H1 (cell line): ENCODE data around the gene HP1BP3. TPM values are rescaled to one million over a fixed set of nuclear protein-coding genes. Genes with fewer than 3 reads are reported as not detected.

Experiments used
- CTCF ChIA-PET: fragments of 300-600 bp; sonication (Branson Sonifier 250); formaldehyde crosslinking; loops from one replicate; lab custom pipeline; 2021; ENCODE audit not compliant: partially characterized antibody; lab: Charles Lee
- POLR2A ChIA-PET: fragments of 300-600 bp; sonication (Branson Sonifier 250); formaldehyde crosslinking; loops from one replicate; lab custom pipeline; 2021; ENCODE audit warnings: inconsistent platforms; ENCODE audit not compliant: partially characterized antibody; lab: Charles Lee
- DNase-seq, 2 experiments: peaks; one replicate each; pipeline versions ENCODE4 v3.0.0 to v3.0.0-alpha.2; 2010 to 2022; ENCODE audit warnings: low spot score in 2 of 2, low read depth in 1 of 2, mixed read lengths in 1 of 2
- FAIRE-seq: peaks from 2 replicates; lab custom pipeline; 2011; peaks lifted over from hg19 to GRCh38; lab: Jason Lieb, UNC
- H2AFZ ChIP-seq: 2 replicates; pipeline ENCODE4 v1.8.1; 2012; ENCODE audit warnings: low read length, inconsistent platforms
- H2AK5ac ChIP-seq: 2 replicates; pipeline ENCODE4 v1.6.1; 2013; ENCODE audit warnings: low read depth, low read length
- H2BK120ac ChIP-seq: replicated peaks from 2 replicates; pipeline ENCODE3; 2013; ENCODE audit warnings: low read depth, low read length, inconsistent platforms
- H2BK12ac ChIP-seq: 2 replicates; pipeline ENCODE4 v1.6.1; 2013; ENCODE audit warnings: low read depth, low read length
- H2BK15ac ChIP-seq: 2 replicates; pipeline ENCODE4 v1.6.1; 2013; ENCODE audit warnings: low read length
- H2BK20ac ChIP-seq: 2 replicates; pipeline ENCODE4 v1.6.1; 2013; ENCODE audit warnings: low read length
- H2BK5ac ChIP-seq: 2 replicates; pipeline ENCODE4 v1.6.1; 2013; ENCODE audit warnings: low read depth, low read length
- H3K14ac ChIP-seq: 2 replicates; pipeline ENCODE4 v1.6.1; 2013; ENCODE audit warnings: inconsistent platforms; ENCODE audit not compliant: insufficient read length
- H3K18ac ChIP-seq: 2 replicates; pipeline ENCODE4 v1.6.1; 2013; ENCODE audit warnings: low read length; ENCODE audit errors: extremely low read depth
- H3K23ac ChIP-seq: 2 replicates; pipeline ENCODE4 v1.6.1; 2013; ENCODE audit warnings: inconsistent platforms; ENCODE audit not compliant: insufficient read length
- H3K23me2 ChIP-seq: 2 replicates; pipeline ENCODE4 v1.6.1; 2013; ENCODE audit warnings: low read depth, low read length
- H3K27ac ChIP-seq: 2 replicates; pipeline ENCODE4 v1.6.1; 2011; ENCODE audit warnings: low read depth, low read length, inconsistent platforms
- H3K27me3 ChIP-seq, 4 experiments: replicated peaks in 1 of 4; 1 replicate in 1 of 4; 2 replicates in 3 of 4; pipeline versions ENCODE4 v1.6.1 to v1.8.1; 2011 to 2013; ENCODE audit warnings: low read length in 3 of 4, mild to moderate bottlenecking in 3 of 4, inconsistent platforms in 2 of 4, mixed read lengths in 2 of 4, moderate library complexity in 1 of 4; ENCODE audit not compliant: control insufficient read depth in 3 of 4, insufficient read depth in 3 of 4; ENCODE audit errors: extremely low read depth in 1 of 4
- H3K36me3 ChIP-seq, 4 experiments: 2 replicates each; pipeline versions ENCODE4 v1.6.1 to v1.8.1; 2011 to 2013; ENCODE audit warnings: mild to moderate bottlenecking in 4 of 4, low read length in 3 of 4, moderate library complexity in 2 of 4, control low read depth in 1 of 4, inconsistent platforms in 1 of 4; ENCODE audit not compliant: insufficient read depth in 4 of 4, control insufficient read depth in 2 of 4
- H3K4ac ChIP-seq: replicated peaks from 2 replicates; pipeline ENCODE3; 2013; ENCODE audit warnings: low read length, low read depth, mixed read lengths, inconsistent platforms; ENCODE audit not compliant: insufficient read length
- H3K4me1 ChIP-seq, 4 experiments: replicated peaks in 1 of 4; 1 replicate in 1 of 4; 2 replicates in 3 of 4; pipeline versions ENCODE4 v1.6.1 to v1.8.1; 2011 to 2013; ENCODE audit warnings: low read length in 3 of 4, inconsistent platforms in 2 of 4, mixed read lengths in 1 of 4; ENCODE audit not compliant: insufficient read depth in 4 of 4, control insufficient read depth in 3 of 4
- H3K4me2 ChIP-seq, 2 experiments: 2 replicates each; pipeline versions ENCODE4 v1.6.1 to v1.8.1; 2011 to 2013; ENCODE audit warnings: low read depth in 2 of 2, low read length in 2 of 2, control low read depth in 1 of 2, inconsistent platforms in 1 of 2, mild to moderate bottlenecking in 1 of 2; ENCODE audit not compliant: insufficient read depth in 1 of 2
- H3K4me3 ChIP-seq, 4 experiments: fragments of 200-600, 300-600 bp in 1 of 4; sonication (generic), shearing (Covaris generic), sonication (Bioruptor Twin) in 1 of 4; 2 replicates each; pipeline versions ENCODE4 v1.5.1 to v1.8.1; 2011 to 2016; ENCODE audit warnings: low read length in 4 of 4, low read depth in 3 of 4, control low read depth in 2 of 4, inconsistent platforms in 2 of 4, mild to moderate bottlenecking in 2 of 4, mixed read lengths in 1 of 4, moderate library complexity in 1 of 4; ENCODE audit not compliant: insufficient read depth in 2 of 4; ENCODE audit errors: extremely low read depth in 1 of 4
- H3K56ac ChIP-seq: replicated peaks from 2 replicates; pipeline ENCODE3; 2013; ENCODE audit warnings: low read depth, mild to moderate bottlenecking, mixed read lengths, low read length, inconsistent platforms; ENCODE audit not compliant: insufficient read length
- H3K79me1 ChIP-seq: 2 replicates; pipeline ENCODE4 v1.6.1; 2013; ENCODE audit warnings: low read depth, low read length, control low read depth
- H3K79me2 ChIP-seq, 2 experiments: 2 replicates each; pipeline versions ENCODE4 v1.6.1 to v1.8.1; 2012 to 2013; ENCODE audit warnings: low read length in 2 of 2, mild to moderate bottlenecking in 2 of 2, inconsistent platforms in 1 of 2; ENCODE audit not compliant: insufficient read depth in 2 of 2, control insufficient read depth in 1 of 2
- H3K9ac ChIP-seq, 4 experiments: replicated peaks in 1 of 4; 1 replicate in 1 of 4; 2 replicates in 3 of 4; pipeline versions ENCODE4 v1.6.1 to v1.8.1; 2011 to 2013; ENCODE audit warnings: low read depth in 3 of 4, low read length in 3 of 4, control low read depth in 2 of 4, mild to moderate bottlenecking in 2 of 4, moderate library complexity in 2 of 4, inconsistent platforms in 1 of 4; ENCODE audit errors: extremely low read depth in 1 of 4
- H3K9me3 ChIP-seq, 2 experiments: 2 replicates each; pipeline versions ENCODE4 v1.6.1 to v1.8.1; 2012 to 2013; ENCODE audit warnings: mild to moderate bottlenecking in 2 of 2, moderate library complexity in 2 of 2, control low read depth in 1 of 2, inconsistent platforms in 1 of 2, low read depth in 1 of 2, low read length in 1 of 2, mixed read lengths in 1 of 2; ENCODE audit not compliant: insufficient read depth in 2 of 2
- H4K20me1 ChIP-seq, 2 experiments: replicated peaks in 1 of 2; 2 replicates each; pipeline versions ENCODE3 to v1.8.1; 2011 to 2013; ENCODE audit warnings: inconsistent platforms in 2 of 2, low read length in 2 of 2, mild to moderate bottlenecking in 1 of 2; ENCODE audit not compliant: insufficient read depth in 2 of 2, control insufficient read depth in 1 of 2
- H4K5ac ChIP-seq: 2 replicates; pipeline ENCODE4 v1.6.1; 2013; ENCODE audit warnings: low read length, low read depth, mixed read lengths, inconsistent platforms; ENCODE audit not compliant: insufficient read length
- H4K8ac ChIP-seq: 2 replicates; pipeline ENCODE4 v1.8.0; 2013; ENCODE audit warnings: mild to moderate bottlenecking, moderate library complexity, low read length, inconsistent platforms; ENCODE audit not compliant: insufficient read depth; ENCODE audit errors: extremely low read depth
- H4K91ac ChIP-seq: replicated peaks from 2 replicates; pipeline ENCODE3; 2013; ENCODE audit warnings: low read length, mixed read lengths, inconsistent platforms; ENCODE audit not compliant: insufficient read length
- CBX5 ChIP-seq: fragments of 300-800, 300-1000 bp; sonication (generic); IDR thresholded peaks from 2 replicates; pipeline ENCODE4 v1.7.1; 2016; ENCODE audit warnings: antibody characterized with exemption, low read length, low read depth
- JUND ChIP-seq: IDR thresholded peaks from 2 replicates; pipeline ENCODE4 v1.6.1; 2011; ENCODE audit warnings: mild to moderate bottlenecking, improper control_type of control experiment, low read length
- SIX5 ChIP-seq: IDR thresholded peaks from 2 replicates; pipeline ENCODE4 v1.6.1; 2011; ENCODE audit warnings: mild to moderate bottlenecking, low read depth, low read length
- WGBS, 2 experiments: shearing (Covaris generic) in 1 of 2; methylation state at CpG; one replicate each; pipeline versions ENCODE4 v1.1.6 to v1.1.7; 2013 to 2015; ENCODE audit warnings: low lambda C conversion rate in 2 of 2, mixed read lengths in 2 of 2, inconsistent platforms in 1 of 2, low coverage in 1 of 2, missing lambda C conversion rate in 1 of 2; ENCODE audit not compliant: insufficient replicate concordance in 2 of 2, insufficient coverage in 1 of 2, insufficient read length in 1 of 2; ENCODE audit errors: extremely low coverage in 1 of 2, missing lambda C conversion rate in 1 of 2; 5-methylcytosine and 5-hydroxymethylcytosine counted together
- polyA plus RNA-seq, 7 experiments: library from polyadenylated mRNA; depleted of rRNA in 3 of 7; stranded (reverse) in 5 of 7; unstranded in 2 of 7; fragments of >200 nt in 5 of 7; fragments of 200-250 nt in 2 of 7; gene quantifications; 1 replicate in 5 of 7; 2 replicates in 1 of 7; 4 replicates in 1 of 7; pipeline versions ENCODE4 v1.2.1 to v1.2.3, GENCODE V29; 2011 to 2013; ENCODE audit warnings: missing spikeins in 2 of 7, mixed read lengths in 2 of 7
- total RNA-seq: library from RNA; stranded (reverse); fragmentation: NEBNext Ultra II Directional; extraction: Animal tissue kit (Norgen Biotek cat#: 25700); gene quantifications from 2 replicates; pipeline ENCODE4 v1.2.1, GENCODE V29; 2021

Gene HP1BP3
- total and polyA plus RNA-seq, 2 of the 8 experiments (the other 6 are each of a cell fraction or from before 2014, with no cell fraction given) = 47.4 to 125 TPM

- Histone ChIP-seq H4K8ac (no peak overlapping the region), H4K91ac (no peak overlapping the region), H3K23ac (no peak overlapping the region), H3K4me3 (no peak overlapping the region), H3K23me2 (peaks cover 4% of the 10 kb centered on the region; the same call in 1 of the 2 replicates), H3K79me2 (no peaks in the 10 kb centered on the region), H2AFZ (no peak overlapping the region), H2BK15ac (no peak overlapping the region), H3K9ac (no peak overlapping the region), H2BK120ac (no peak overlapping the region), H3K9me3 (no peaks in the 10 kb centered on the region; a peak in 1 of 4 replicates), H4K20me1 (peaks cover 0 to 5% of the 10 kb centered on the region in 2 experiments), H3K14ac (no peak overlapping the region), H3K4me2 (no peak overlapping the region), H2AK5ac (no peak overlapping the region), H4K5ac (no peak overlapping the region), H3K27ac (no peak overlapping the region), H3K18ac (no peak overlapping the region), H2BK20ac (no peak overlapping the region), H2BK12ac (no peak overlapping the region), H2BK5ac (no peak overlapping the region), H3K4ac (no peak overlapping the region), H3K27me3 (peaks cover 0 to 22% (median 10%) of the 10 kb centered on the region in 4 experiments; a peak in 6 of 7 replicates), H3K4me1 (peaks cover 0 to 9% (median under 1%) of the 10 kb centered on the region in 4 experiments; a peak in 5 of 7 replicates), H3K36me3 (no peaks in the 10 kb centered on the region), H3K79me1 (no peaks in the 10 kb centered on the region), H3K56ac (no peak overlapping the region)
- ChIA-PET POLR2A (interaction anchor here (3.7 to 7.8 kb wide), 2 partner anchors 11 to 67 kb away, joined by 15 to 68 read pairs; partner anchors contain the start of genes HP1BP3 and SH2D5), CTCF (interaction anchor here (1.0 to 3.3 kb wide), 3 partner anchors 9 to 21 kb away, joined by 3 to 23 read pairs (median 19); no protein-coding TSS in a partner anchor)
- WGBS, 2 experiments = 90% methylated on average over 8 of the region's 8 CpGs; no CpG with 5 or more reads in 1 of the 2 experiments
- DNase-seq (no peak), FAIRE-seq (no peak)
- no peak for TF ChIP-seq SIX5
- no peak for TF ChIP-seq CBX5
- no peak for TF ChIP-seq JUND
These were observed 67.8 kb downstream of the HP1BP3 start for GRCh38 chr1:20719261-20719660.
